ENCODE results near the gene CDH20.

Gene CDH20

GRCh38 chr18:61432590-61432989 lies 99.4 kb downstream of the CDH20 start:
- no peak for DNase-seq

- no peak for DNase-seq
Measured at GRCh38 chr18:61435064-61435652, 101.9 kb downstream of the CDH20 start.

GRCh38 chr18:61443081-61443725 lies 110.0 kb downstream of the CDH20 start:
- no peak for DNase-seq

- no peak for DNase-seq
Measured at GRCh38 chr18:61448316-61448715, 115.1 kb downstream of the CDH20 start.

- no peak for DNase-seq
Measured at GRCh38 chr18:61459896-61460648, 126.8 kb downstream of the CDH20 start.

- DNase-seq = no peak
Measured at GRCh38 chr18:61464551-61465142, 131.4 kb downstream of the CDH20 start.

- DNase-seq = no peak
Measured at GRCh38 chr18:61466736-61467135, 133.5 kb downstream of the CDH20 start.

- no peak for DNase-seq
Measured at GRCh38 chr18:61470031-61470674, 136.9 kb downstream of the CDH20 start.

- no peak for DNase-seq
Measured at GRCh38 chr18:61471541-61471940, 138.3 kb downstream of the CDH20 start.

- DNase-seq = no peak
Measured at GRCh38 chr18:61471942-61472341, 138.7 kb downstream of the CDH20 start.

GRCh38 chr18:61474341-61474740 lies 141.1 kb downstream of the CDH20 start:
- DNase-seq = no peak

- DNase-seq = no peak
Measured at GRCh38 chr18:61474918-61475317, 141.7 kb downstream of the CDH20 start.

- no peak for DNase-seq
Measured at GRCh38 chr18:61475931-61476330, 142.7 kb downstream of the CDH20 start.

- DNase-seq = no peak
Measured at GRCh38 chr18:61489334-61489733, 156.1 kb downstream of the CDH20 start.

GRCh38 chr18:61496374-61496773 lies 163.1 kb downstream of the CDH20 start:
- no peak for DNase-seq

GRCh38 chr18:61497422-61497821 lies 164.2 kb downstream of the CDH20 start:
- no peak for DNase-seq

- DNase-seq = no peak
Measured at GRCh38 chr18:61502472-61502871, 169.2 kb downstream of the CDH20 start.

GRCh38 chr18:61503688-61504087 lies 170.5 kb downstream of the CDH20 start:
- no peak for DNase-seq

- DNase-seq = no peak
Measured at GRCh38 chr18:61528961-61529360, 195.7 kb downstream of the CDH20 start.

GRCh38 chr18:61530681-61531080 lies 197.5 kb downstream of the CDH20 start:
- DNase-seq = no peak

GRCh38 chr18:61531182-61531581 lies 198.0 kb downstream of the CDH20 start:
- DNase-seq = no peak

- no peak for DNase-seq
Measured at GRCh38 chr18:61531891-61532290, 198.7 kb downstream of the CDH20 start.

GRCh38 chr18:61535401-61535800 lies 202.2 kb downstream of the CDH20 start:
- DNase-seq = no peak

Data from activated effector memory CD4-positive, alpha-beta T cell treated with anti-CD3 and anti-CD28 coated beads, Interleukin-2, amount 50 U/mL, for 16 hours (primary cell).